Activated CD4-positive, alpha-beta T cell treated with anti-CD3 and anti-CD28 coated beads for 24 hours (primary cell): ENCODE results near the gene ANXA2.
"Not testable (repeated sequence)": the region's sequence is repeated elsewhere in the genome, so short reads cannot be mapped to it uniquely, and the experiment has no call there.

Experiments
- DNase-seq, 2 donors: peaks; one replicate each; pipeline ENCODE4 v3.0.0-alpha.2; 2020; ENCODE audit warnings: low read depth in 2 of 2

Gene ANXA2

GRCh38 chr15:60344461-60344860 is 53.3 kb downstream of the ANXA2 start:
- no peak for DNase-seq

- DNase-seq: no peak
Observed at GRCh38 chr15:60343221-60343970, 54.4 kb downstream of the ANXA2 start.

GRCh38 chr15:60340207-60340921 is 57.4 kb downstream of the ANXA2 start:
- no peak for DNase-seq

- DNase-seq: no peak
Observed at GRCh38 chr15:60339236-60339635, 58.5 kb downstream of the ANXA2 start.

- no peak for DNase-seq
Observed at GRCh38 chr15:60338810-60339209, 59.0 kb downstream of the ANXA2 start.

- DNase-seq: no peak
Observed at GRCh38 chr15:60337076-60337475, 60.7 kb downstream of the ANXA2 start.

GRCh38 chr15:60335296-60335695 is 62.5 kb downstream of the ANXA2 start:
- DNase-seq: not testable (repeated sequence)

- DNase-seq: peak; percentile 6
Observed at GRCh38 chr15:60328852-60329443, 68.8 kb downstream of the ANXA2 start.

GRCh38 chr15:60326824-60327654 is 70.7 kb downstream of the ANXA2 start:
- peak in 1 of 2 donors; percentile 3 for DNase-seq

- DNase-seq: no peak
Observed at GRCh38 chr15:60326343-60326742, 71.4 kb downstream of the ANXA2 start.

- no peak for DNase-seq
Observed at GRCh38 chr15:60325905-60326304, 71.9 kb downstream of the ANXA2 start.

- DNase-seq: no peak
Observed at GRCh38 chr15:60324706-60325438, 72.9 kb downstream of the ANXA2 start.

- DNase-seq: no peak
Observed at GRCh38 chr15:60323322-60323721, 74.5 kb downstream of the ANXA2 start.

- DNase-seq: no peak
Observed at GRCh38 chr15:60320365-60320764, 77.4 kb downstream of the ANXA2 start.

GRCh38 chr15:60318216-60318867 is 79.4 kb downstream of the ANXA2 start:
- no peak for DNase-seq

GRCh38 chr15:60316961-60317360 is 80.8 kb downstream of the ANXA2 start:
- no peak for DNase-seq

- DNase-seq: peak in 1 of 2 donors; percentile 2
Observed at GRCh38 chr15:60315878-60316277, 81.9 kb downstream of the ANXA2 start.

- DNase-seq: no peak
Observed at GRCh38 chr15:60313906-60314305, 83.9 kb downstream of the ANXA2 start.

GRCh38 chr15:60307034-60307433 is 90.8 kb downstream of the ANXA2 start:
- no peak for DNase-seq

GRCh38 chr15:60301024-60301423 is 96.8 kb downstream of the ANXA2 start:
- DNase-seq: no peak
